HCT116 (cell line): ENCODE results near the gene IGF2R. TPM values are rescaled to one million over a fixed set of nuclear protein-coding genes. Genes with fewer than 3 reads are reported as not detected.

Experiments
- ATAC-seq: fragments of 200-7000 bp; cut with Tn5 transposase; 2 replicates; pipeline ENCODE4 v1.9.1; 2020; ENCODE audit warnings: mild to moderate bottlenecking, moderate library complexity
- BruUV-seq: library from RNA; stranded (reverse); fragments of 400-500 nt; replicated peaks from 2 replicates; lab custom pipeline; 2021; lab: Mats Ljungman, UMichigan
- CTCF ChIA-PET: fragments of 300-600 bp; sonication (Branson Sonifier 250); formaldehyde crosslinking; loops from one replicate; lab custom pipeline; 2021; ENCODE audit warnings: antibody characterized with exemption; lab: Charles Lee
- POLR2A ChIA-PET: fragments of 300-600, 350-600 bp; sonication (Branson Sonifier 250); formaldehyde crosslinking; loops from one replicate; lab custom pipeline; 2021; ENCODE audit warnings: antibody characterized with exemption; lab: Charles Lee
- RAD21 ChIA-PET, 2 experiments: fragments of 300-600 bp; sonication (Branson Sonifier 250); formaldehyde crosslinking; loops; one replicate each; lab custom pipeline; 2023; ENCODE audit warnings: low total read pairs in 2 of 2; ENCODE audit not compliant: uncharacterized antibody in 2 of 2, unreplicated experiment in 2 of 2, low non-redundant PET in 1 of 2; lab: Charles Lee
- DNase-seq: peaks from one replicate; pipeline ENCODE4 v3.0.0-alpha.2; 2010; ENCODE audit warnings: low read depth, low spot score
- H2AFZ ChIP-seq: fragments of 200-600 bp; shearing (Covaris generic), sonication (generic); 2 replicates; pipeline ENCODE4 v1.6.1; 2017; ENCODE audit warnings: low read depth, mixed run types, mixed read lengths, antibody characterized with exemption, low read length; ENCODE audit not compliant: poor library complexity, severe bottlenecking
- H3K27ac ChIP-seq: 2 replicates; pipeline ENCODE4 v1.5.1; 2012; ENCODE audit warnings: low read depth, low read length
- H3K27me3 ChIP-seq: fragments of 200-600 bp; sonication (generic); 2 replicates; pipeline ENCODE4 v1.6.1; 2016; ENCODE audit warnings: mixed run types, low read length, mixed read lengths; ENCODE audit not compliant: insufficient read depth
- H3K36me3 ChIP-seq, 2 experiments: fragments of 200-500 bp in 1 of 2; fragments of 200-600 bp in 1 of 2; sonication (Bioruptor generic) in 1 of 2; sonication (generic) in 1 of 2; 2 replicates each; pipeline versions ENCODE4 v1.5.1 to v1.6.1; 2014 to 2016; ENCODE audit warnings: low read length in 2 of 2, inconsistent platforms in 1 of 2, mixed read lengths in 1 of 2, mixed run types in 1 of 2; ENCODE audit not compliant: insufficient read depth in 2 of 2, control insufficient read depth in 1 of 2
- H3K4me1 ChIP-seq, 2 experiments: fragments of 200-600 bp in 1 of 2; sonication (generic) in 1 of 2; 2 replicates each; pipeline versions ENCODE4 v1.5.1 to v1.6.1; 2012 to 2017; ENCODE audit warnings: low read length in 2 of 2, inconsistent platforms in 1 of 2, mild to moderate bottlenecking in 1 of 2, mixed read lengths in 1 of 2, mixed run types in 1 of 2, moderate library complexity in 1 of 2; ENCODE audit not compliant: insufficient read depth in 2 of 2, control insufficient read depth in 1 of 2
- H3K4me2 ChIP-seq: fragments of 200-600 bp; sonication (generic); 2 replicates; pipeline ENCODE4 v1.6.1; 2017; ENCODE audit warnings: mixed run types, low read length, mixed read lengths
- H3K4me3 ChIP-seq, 2 experiments: fragments of 200-600 bp in 1 of 2; sonication (generic) in 1 of 2; replicated peaks in 1 of 2; 2 replicates each; pipeline ENCODE4 v1.5.1; 2011 to 2016; ENCODE audit warnings: low read length in 2 of 2, control low read depth in 1 of 2, low read depth in 1 of 2, mild to moderate bottlenecking in 1 of 2, mixed read lengths in 1 of 2, mixed run types in 1 of 2
- H3K79me2 ChIP-seq: fragments of 200-600 bp; sonication (generic); 2 replicates; pipeline ENCODE4 v1.6.1; 2017; ENCODE audit warnings: mild to moderate bottlenecking, mixed run types, low read length, moderate library complexity, mixed read lengths; ENCODE audit not compliant: insufficient read depth
- H3K9ac ChIP-seq: fragments of 200-600 bp; sonication (generic); 2 replicates; pipeline ENCODE4 v1.6.1; 2016; ENCODE audit warnings: low read length, mixed read lengths
- H3K9me2 ChIP-seq: fragments of 200-600 bp; sonication (generic), shearing (Covaris generic); 2 replicates; pipeline ENCODE4 v1.6.1; 2017; ENCODE audit warnings: mixed run types, mild to moderate bottlenecking, moderate library complexity; ENCODE audit not compliant: insufficient read depth
- H3K9me3 ChIP-seq, 2 experiments: fragments of 200-500 bp in 1 of 2; fragments of 200-600 bp in 1 of 2; sonication (Bioruptor generic) in 1 of 2; sonication (generic) in 1 of 2; 2 replicates each; pipeline ENCODE4 v1.6.1; 2014 to 2017; ENCODE audit warnings: low read length in 2 of 2, mixed read lengths in 2 of 2, inconsistent platforms in 1 of 2, low read depth in 1 of 2, mild to moderate bottlenecking in 1 of 2, mixed run types in 1 of 2, moderate library complexity in 1 of 2; ENCODE audit not compliant: control insufficient read depth in 1 of 2, insufficient read depth in 1 of 2
- H4K20me1 ChIP-seq: fragments of 200-600 bp; sonication (generic), shearing (Covaris generic); 2 replicates; pipeline ENCODE4 v1.6.1; 2017; ENCODE audit warnings: mixed run types, mild to moderate bottlenecking, moderate library complexity; ENCODE audit not compliant: insufficient read depth
- CEBPB ChIP-seq: IDR thresholded peaks from 2 replicates; pipeline ENCODE4 v1.6.1; 2012; ENCODE audit warnings: low read depth
- EGR1 ChIP-seq: IDR thresholded peaks from 2 replicates; pipeline ENCODE4 v1.6.1; 2012; ENCODE audit warnings: low read depth
- ELF1 ChIP-seq: IDR thresholded peaks from 2 replicates; pipeline ENCODE4 v1.6.1; 2012; ENCODE audit warnings: low read depth, borderline replicate concordance
- EZH2phosphoT487 ChIP-seq: fragments of 200-600 bp; IDR thresholded peaks from 2 replicates; pipeline ENCODE4 v1.6.1; 2018; ENCODE audit warnings: antibody characterized with exemption, borderline replicate concordance
- JUND ChIP-seq: IDR thresholded peaks from 2 replicates; pipeline ENCODE4 v1.6.1; 2012
- POLR2AphosphoS5 ChIP-seq: IDR thresholded peaks from 2 replicates; pipeline ENCODE4 v1.6.1; 2011; ENCODE audit warnings: mild to moderate bottlenecking, low read depth, low read length, moderate library complexity
- SP1 ChIP-seq: IDR thresholded peaks from 2 replicates; pipeline ENCODE4 v1.6.1; 2012; ENCODE audit warnings: low read depth
- YY1 ChIP-seq: IDR thresholded peaks from 2 replicates; pipeline ENCODE4 v1.6.1; 2011; ENCODE audit warnings: low read length, low read depth, moderate library complexity, mild to moderate bottlenecking; ENCODE audit not compliant: insufficient replicate concordance; ENCODE audit errors: extremely low read depth
- ZBTB33 ChIP-seq: IDR thresholded peaks from 2 replicates; pipeline ENCODE4 v1.6.1; 2011; ENCODE audit warnings: mild to moderate bottlenecking, low read length, moderate library complexity; ENCODE audit not compliant: insufficient replicate concordance; ENCODE audit errors: extremely low read depth
- ZNF274 ChIP-seq: fragments of 200-500 bp; sonication (Bioruptor generic); IDR thresholded peaks from 2 replicates; pipeline ENCODE4 v1.6.1; 2014; ENCODE audit warnings: mild to moderate bottlenecking, low read depth, low read length, inconsistent platforms
- intact Hi-C: fragments of 100-400 bp; cut with micrococcal nuclease; formaldehyde crosslinking; loops from 2 replicates; pipeline ENCODE4 v1.10.0; 2022
- total RNA-seq: library from RNA; stranded (reverse); gene quantifications from one replicate; pipeline ENCODE4 v1.2.1, GENCODE V29; 2021; ENCODE audit not compliant: unreplicated experiment
- TF ChIP-seq, protein P1 (sequence below): IDR thresholded peaks from 2 replicates; pipeline ENCODE4 v1.6.1; 2012; ENCODE audit warnings: low read depth
- TF ChIP-seq, protein P2 (sequence below): IDR thresholded peaks from 2 replicates; pipeline ENCODE4 v1.6.1; 2012
- TF ChIP-seq, protein P3 (sequence below), 3 experiments: fragments of 200-600 bp in 1 of 3; sonication (generic) in 1 of 3; IDR thresholded peaks in 2 of 3; conservative IDR thresholded peaks in 1 of 3; 2 replicates each; pipeline ENCODE4 v1.5.1; 2012 to 2017; ENCODE audit warnings: low read depth in 2 of 3, low read length in 2 of 3, antibody characterized with exemption in 1 of 3, borderline replicate concordance in 1 of 3, control low read depth in 1 of 3, mild to moderate bottlenecking in 1 of 3, mixed read lengths in 1 of 3, mixed run types in 1 of 3, moderate library complexity in 1 of 3; ENCODE audit not compliant: insufficient read depth in 1 of 3

IGF2R gene
- total RNA-seq, 1 experiment from 2014 or later = 37.0 TPM

- TF ChIP-seq, protein P1, sequence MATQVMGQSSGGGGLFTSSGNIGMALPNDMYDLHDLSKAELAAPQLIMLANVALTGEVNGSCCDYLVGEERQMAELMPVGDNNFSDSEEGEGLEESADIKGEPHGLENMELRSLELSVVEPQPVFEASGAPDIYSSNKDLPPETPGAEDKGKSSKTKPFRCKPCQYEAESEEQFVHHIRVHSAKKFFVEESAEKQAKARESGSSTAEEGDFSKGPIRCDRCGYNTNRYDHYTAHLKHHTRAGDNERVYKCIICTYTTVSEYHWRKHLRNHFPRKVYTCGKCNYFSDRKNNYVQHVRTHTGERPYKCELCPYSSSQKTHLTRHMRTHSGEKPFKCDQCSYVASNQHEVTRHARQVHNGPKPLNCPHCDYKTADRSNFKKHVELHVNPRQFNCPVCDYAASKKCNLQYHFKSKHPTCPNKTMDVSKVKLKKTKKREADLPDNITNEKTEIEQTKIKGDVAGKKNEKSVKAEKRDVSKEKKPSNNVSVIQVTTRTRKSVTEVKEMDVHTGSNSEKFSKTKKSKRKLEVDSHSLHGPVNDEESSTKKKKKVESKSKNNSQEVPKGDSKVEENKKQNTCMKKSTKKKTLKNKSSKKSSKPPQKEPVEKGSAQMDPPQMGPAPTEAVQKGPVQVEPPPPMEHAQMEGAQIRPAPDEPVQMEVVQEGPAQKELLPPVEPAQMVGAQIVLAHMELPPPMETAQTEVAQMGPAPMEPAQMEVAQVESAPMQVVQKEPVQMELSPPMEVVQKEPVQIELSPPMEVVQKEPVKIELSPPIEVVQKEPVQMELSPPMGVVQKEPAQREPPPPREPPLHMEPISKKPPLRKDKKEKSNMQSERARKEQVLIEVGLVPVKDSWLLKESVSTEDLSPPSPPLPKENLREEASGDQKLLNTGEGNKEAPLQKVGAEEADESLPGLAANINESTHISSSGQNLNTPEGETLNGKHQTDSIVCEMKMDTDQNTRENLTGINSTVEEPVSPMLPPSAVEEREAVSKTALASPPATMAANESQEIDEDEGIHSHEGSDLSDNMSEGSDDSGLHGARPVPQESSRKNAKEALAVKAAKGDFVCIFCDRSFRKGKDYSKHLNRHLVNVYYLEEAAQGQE = no peak
- TF ChIP-seq YY1 = no peak
- no peak for TF ChIP-seq EZH2phosphoT487
- TF ChIP-seq, all 23 proteins: peak for 0
Measured at GRCh38 chr6:160110586-160111123, 141.8 kb downstream of the IGF2R start (continued).

- RAD21 ChIA-PET = no interaction called here
- no peaks in the 10 kb centered on the region for H3K36me3 ChIP-seq
- no peak overlapping the region for H3K4me3 ChIP-seq
- H3K4me1 ChIP-seq = no peaks in the 10 kb centered on the region
- no peak overlapping the region for H3K9ac ChIP-seq
- BruUV-seq = no TSS peak
- no peak overlapping the region for H3K27ac ChIP-seq
- no peak overlapping the region for H2AFZ ChIP-seq
- intact Hi-C loops = no loop called here
- H3K79me2 ChIP-seq = no peaks in the 10 kb centered on the region
- no peaks in the 10 kb centered on the region for H4K20me1 ChIP-seq
- no peaks in the 10 kb centered on the region for H3K9me2 ChIP-seq
- CTCF ChIA-PET = no interaction called here
- ATAC-seq (no peak), DNase-seq (no peak)
- H3K27me3 ChIP-seq = no peaks in the 10 kb centered on the region
- no peak overlapping the region for H3K4me2 ChIP-seq
- H3K9me3 ChIP-seq = no peaks in the 10 kb centered on the region
- POLR2A ChIA-PET = no interaction called here
- TF ChIP-seq SP1 (no peak), ZBTB33 (no peak), POLR2AphosphoS5 (no peak), EGR1 (no peak), ZNF274 (no peak), ELF1 (no peak), JUND (no peak), CEBPB (no peak)
- TF ChIP-seq, protein P2, sequence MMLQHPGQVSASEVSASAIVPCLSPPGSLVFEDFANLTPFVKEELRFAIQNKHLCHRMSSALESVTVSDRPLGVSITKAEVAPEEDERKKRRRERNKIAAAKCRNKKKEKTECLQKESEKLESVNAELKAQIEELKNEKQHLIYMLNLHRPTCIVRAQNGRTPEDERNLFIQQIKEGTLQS = no peak
- TF ChIP-seq, protein P3, sequence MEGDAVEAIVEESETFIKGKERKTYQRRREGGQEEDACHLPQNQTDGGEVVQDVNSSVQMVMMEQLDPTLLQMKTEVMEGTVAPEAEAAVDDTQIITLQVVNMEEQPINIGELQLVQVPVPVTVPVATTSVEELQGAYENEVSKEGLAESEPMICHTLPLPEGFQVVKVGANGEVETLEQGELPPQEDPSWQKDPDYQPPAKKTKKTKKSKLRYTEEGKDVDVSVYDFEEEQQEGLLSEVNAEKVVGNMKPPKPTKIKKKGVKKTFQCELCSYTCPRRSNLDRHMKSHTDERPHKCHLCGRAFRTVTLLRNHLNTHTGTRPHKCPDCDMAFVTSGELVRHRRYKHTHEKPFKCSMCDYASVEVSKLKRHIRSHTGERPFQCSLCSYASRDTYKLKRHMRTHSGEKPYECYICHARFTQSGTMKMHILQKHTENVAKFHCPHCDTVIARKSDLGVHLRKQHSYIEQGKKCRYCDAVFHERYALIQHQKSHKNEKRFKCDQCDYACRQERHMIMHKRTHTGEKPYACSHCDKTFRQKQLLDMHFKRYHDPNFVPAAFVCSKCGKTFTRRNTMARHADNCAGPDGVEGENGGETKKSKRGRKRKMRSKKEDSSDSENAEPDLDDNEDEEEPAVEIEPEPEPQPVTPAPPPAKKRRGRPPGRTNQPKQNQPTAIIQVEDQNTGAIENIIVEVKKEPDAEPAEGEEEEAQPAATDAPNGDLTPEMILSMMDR (IDR thresholded peaks at IDR 0.05 in 2 of 3, conservative IDR thresholded peaks at IDR 0.05 in 1 of 3; ENCODE audit: borderline replicate concordance in 1 of 3, insufficient read depth in 1 of 3, low read depth in 2 of 3, low read length in 2 of 3) = no peak
- TF ChIP-seq, protein P1 = no peak
Measured at GRCh38 chr6:160111806-160112205, 142.9 kb downstream of the IGF2R start.
